GM11168 (cell line): ENCODE measurements around the gene PSMA4.
"Not testable (repeated sequence)": the region's sequence is repeated elsewhere in the genome, so short reads cannot be mapped to it uniquely, and the experiment has no call there.

Experiments used
- in situ Hi-C: fragments of 300-500 bp; cut with MboI; formaldehyde crosslinking; loops from one replicate; pipeline ENCODE4 v1.12.0; 2022; ENCODE audit warnings: low sequenced_read_pairs; ENCODE audit not compliant: unreplicated experiment

The PSMA4 gene

GRCh38 chr15:78550815-78551214 lies 10.6 kb downstream of the PSMA4 start:
- in situ Hi-C loops = no loop called here

GRCh38 chr15:78551902-78552301 lies 11.7 kb downstream of the PSMA4 start:
- in situ Hi-C loops = no loop called here

GRCh38 chr15:78552597-78552996 lies 12.4 kb downstream of the PSMA4 start:
- in situ Hi-C loops = no loop called here

- in situ Hi-C loops = not testable (repeated sequence)
Observed at GRCh38 chr15:78560201-78560600, 20.0 kb downstream of the PSMA4 start.

GRCh38 chr15:78561490-78561889 lies 21.2 kb downstream of the PSMA4 start:
- in situ Hi-C loops = no loop called here

- in situ Hi-C loops = no loop called here
Observed at GRCh38 chr15:78563092-78563491, 22.8 kb downstream of the PSMA4 start.

GRCh38 chr15:78564743-78565096 lies 24.5 kb downstream of the PSMA4 start:
- in situ Hi-C loops = no loop called here

GRCh38 chr15:78565097-78565950 lies 25.1 kb downstream of the PSMA4 start, which contains the start of gene CHRNA5:
TSS of gene CHRNA5 (plus strand) at chr15:78565520. CDS start at chr15:78565720, 200 bp downstream.
- in situ Hi-C loops = no loop called here

- in situ Hi-C loops = no loop called here
Observed at GRCh38 chr15:78565951-78566774, 25.9 kb downstream of the PSMA4 start.

- in situ Hi-C loops = no loop called here
Observed at GRCh38 chr15:78567531-78567930, 27.3 kb downstream of the PSMA4 start.

- in situ Hi-C loops = no loop called here
Observed at GRCh38 chr15:78570710-78571109, 30.5 kb downstream of the PSMA4 start.

- in situ Hi-C loops = no loop called here
Observed at GRCh38 chr15:78571382-78571781, 31.1 kb downstream of the PSMA4 start.

GRCh38 chr15:78573416-78573815 lies 33.2 kb downstream of the PSMA4 start:
- in situ Hi-C loops = no loop called here

- in situ Hi-C loops = no loop called here
Observed at GRCh38 chr15:78574944-78575343, 34.7 kb downstream of the PSMA4 start.

GRCh38 chr15:78597583-78597982 lies 57.3 kb downstream of the PSMA4 start:
- in situ Hi-C loops = no loop called here

GRCh38 chr15:78598348-78598747 lies 58.1 kb downstream of the PSMA4 start:
- in situ Hi-C loops = no loop called here

GRCh38 chr15:78599189-78599588 lies 58.9 kb downstream of the PSMA4 start:
- in situ Hi-C loops = no loop called here
